B cell (primary cell): Measurements from ENCODE around the gene SEC16A. TPM values are rescaled to one million over a fixed set of nuclear protein-coding genes. Genes with fewer than 3 reads are reported as not detected.
A peak's percentile ranks its signal among the peaks of the same experiment; 100 is the strongest.

ENCODE experiments used
- ATAC-seq: fragments of 200-7000 bp; cut with Tn5 transposase; one replicate; pipeline ENCODE4 v1.10.0; 2021; ENCODE audit warnings: low read depth, mild to moderate bottlenecking, moderate number of reproducible peaks, moderate library complexity
- CTCF ChIA-PET: fragments of 350-600 bp; sonication (Branson Sonifier 250); formaldehyde crosslinking; loops from one replicate; lab custom pipeline; 2021; ENCODE audit warnings: antibody characterized with exemption, inconsistent platforms; lab: Charles Lee
- POLR2A ChIA-PET: fragments of 350-600 bp; sonication (Branson Sonifier 250); formaldehyde crosslinking; loops from one replicate; lab custom pipeline; 2021; ENCODE audit warnings: antibody characterized with exemption; lab: Charles Lee
- DNase-seq: peaks from one replicate; pipeline ENCODE4 v3.0.0; 2013
- H2AFZ ChIP-seq: 2 replicates; pipeline ENCODE4 v1.6.1; 2012; ENCODE audit warnings: mild to moderate bottlenecking, low read depth, low read length; ENCODE audit not compliant: insufficient read depth, poor library complexity, severe bottlenecking
- H3K27ac ChIP-seq, 2 donors: 1 replicate in 1 of 2; 2 replicates in 1 of 2; pipeline ENCODE4 v1.5.1; 2012 to 2013; ENCODE audit warnings: low read length in 2 of 2, mild to moderate bottlenecking in 2 of 2, moderate library complexity in 1 of 2
- H3K27me3 ChIP-seq, 4 experiments: fragments of 200-600 bp in 1 of 4; sonication (generic) in 1 of 4; replicated peaks in 1 of 4; 1 replicate in 2 of 4; 2 replicates in 2 of 4; pipeline versions ENCODE4 v1.6.1 to v1.7.0; 2013 to 2016; ENCODE audit warnings: low read length in 3 of 4, mild to moderate bottlenecking in 2 of 4, mixed read lengths in 1 of 4, moderate library complexity in 1 of 4; ENCODE audit not compliant: insufficient read depth in 4 of 4, control insufficient read depth in 3 of 4; ENCODE audit errors: control extremely low read depth in 1 of 4
- H3K36me3 ChIP-seq, 2 experiments: replicated peaks in 1 of 2; 1 replicate in 1 of 2; 2 replicates in 1 of 2; pipeline versions ENCODE4 v1.6.1 to v1.7.1; 2013; ENCODE audit warnings: low read length in 1 of 2; ENCODE audit not compliant: insufficient read depth in 2 of 2, control insufficient read depth in 1 of 2; ENCODE audit errors: control extremely low read depth in 1 of 2, extremely low read depth in 1 of 2
- H3K4me1 ChIP-seq, 2 donors: fragments of 200-600 bp in 1 of 2; sonication (generic) in 1 of 2; 1 replicate in 1 of 2; 2 replicates in 1 of 2; pipeline versions ENCODE4 v1.5.1 to v1.6.1; 2013 to 2017; ENCODE audit warnings: low read length in 2 of 2; ENCODE audit not compliant: control insufficient read depth in 2 of 2, insufficient read depth in 2 of 2
- H3K4me2 ChIP-seq: replicated peaks from 2 replicates; pipeline ENCODE3; 2012; ENCODE audit warnings: mild to moderate bottlenecking, low read depth, low read length; ENCODE audit not compliant: poor library complexity, severe bottlenecking
- H3K4me3 ChIP-seq, 5 experiments: fragments of 200-600 bp in 1 of 5; sonication (generic) in 1 of 5; 1 replicate in 3 of 5; 2 replicates in 2 of 5; pipeline versions ENCODE4 v1.5.1 to v1.7.0; 2011 to 2016; ENCODE audit warnings: low read length in 4 of 5, mild to moderate bottlenecking in 4 of 5, low read depth in 2 of 5, control low read depth in 1 of 5, moderate library complexity in 1 of 5; ENCODE audit not compliant: insufficient read depth in 1 of 5; ENCODE audit errors: control extremely low read depth in 1 of 5, extremely low read depth in 1 of 5
- H3K79me2 ChIP-seq: fragments of 200-600 bp; sonication (generic); one replicate; pipeline ENCODE4 v1.6.0; 2016; ENCODE audit warnings: low read length; ENCODE audit not compliant: control insufficient read depth, insufficient read depth
- H3K9ac ChIP-seq: fragments of 200-600 bp; sonication (generic); 2 replicates; pipeline ENCODE4 v1.6.1; 2017; ENCODE audit warnings: mild to moderate bottlenecking, low read length, moderate library complexity
- H3K9me3 ChIP-seq, 3 donors: one replicate each; pipeline versions ENCODE4 v1.6.1 to v1.7.1; 2013; ENCODE audit warnings: low read length in 2 of 3; ENCODE audit not compliant: control insufficient read depth in 2 of 3, insufficient read depth in 1 of 3; ENCODE audit errors: control extremely low read depth in 1 of 3
- H4K20me1 ChIP-seq: 2 replicates; pipeline ENCODE4 v1.6.0; 2012; ENCODE audit warnings: mild to moderate bottlenecking, low read length; ENCODE audit not compliant: insufficient read depth, control insufficient read depth, poor library complexity, severe bottlenecking
- H3K27ac Mint-ChIP-seq: one replicate; pipeline ENCODE4 v1.8.0; 2021; ENCODE audit warnings: mixed read lengths
- H3K27me3 Mint-ChIP-seq: one replicate; pipeline ENCODE4 v1.8.0; 2021; ENCODE audit warnings: mixed read lengths
- H3K4me1 Mint-ChIP-seq: one replicate; pipeline ENCODE4 v1.8.0; 2021; ENCODE audit warnings: mixed read lengths
- H3K4me3 Mint-ChIP-seq: one replicate; pipeline ENCODE4 v1.8.0; 2021; ENCODE audit warnings: mixed read lengths
- H3K9me3 Mint-ChIP-seq: one replicate; pipeline ENCODE4 v1.8.0; 2022; ENCODE audit warnings: mixed read lengths; ENCODE audit not compliant: insufficient read depth
- EZH2 ChIP-seq: IDR thresholded peaks from 2 replicates; pipeline ENCODE4 v1.6.1; 2012; ENCODE audit warnings: borderline replicate concordance, low read depth, mild to moderate bottlenecking, moderate library complexity, low read length; ENCODE audit not compliant: insufficient read depth, poor library complexity, severe bottlenecking
- whole genome bisulfite sequencing: methylation state at CpG from one replicate; pipeline ENCODE4 v1.1.5; 2013; ENCODE audit warnings: missing lambda C conversion rate; ENCODE audit not compliant: insufficient coverage; 5-methylcytosine and 5-hydroxymethylcytosine counted together
- intact Hi-C: fragments of 100-400 bp; cut with micrococcal nuclease; formaldehyde crosslinking; loops from one replicate; pipeline ENCODE4 v1.10.0; 2022
- polyA plus RNA-seq: library from polyadenylated mRNA; depleted of rRNA; stranded (reverse); fragments of >200 nt; gene quantifications from 2 replicates; pipeline ENCODE4 v1.2.3, GENCODE V29; 2012
- total RNA-seq, 2 donors: library from RNA; stranded (reverse); fragments of 120-200 nt in 1 of 2; gene quantifications; 1 replicate in 1 of 2; 2 replicates in 1 of 2; pipeline versions ENCODE4 v1.2.3 to v1.2.4, GENCODE V29; 2013 to 2022
- TF ChIP-seq, protein P1 (sequence below): fragments of 200-600 bp; IDR thresholded peaks from one replicate; pipeline ENCODE4 v1.8.0; 2022; ENCODE audit warnings: antibody characterized with exemption, mild to moderate bottlenecking

The SEC16A gene
- total and polyA plus RNA-seq, 2 donors (not counting 1 experiment from before 2014, with no cell fraction given): 31.7 to 73.4 TPM

GRCh38 chr9:136400038-136400834 lies 82.6 kb downstream of the SEC16A start, which contains the start of gene SNAPC4:
Gene SNAPC4, minus strand, starts transcription at chr9:136400170. Its CDS starts 1,742 bp downstream, at chr9:136398428.
- peak within 1 kb of the TSS; percentile 70 for H3K9ac ChIP-seq
- H3K4me1 ChIP-seq: peaks cover 37 to 41% of the 10 kb centered on the region in 2 donors
- H3K4me3 Mint-ChIP-seq: peak within 1 kb of the TSS; percentile 89
- peak within 1 kb of the TSS; percentile 30 to 83 (median 76) for H3K4me3 ChIP-seq
- POLR2A ChIA-PET: interaction anchor here (1.3 to 1.6 kb wide), 2 partner anchors 9 to 11 kb away, joined by 3 to 5 read pairs; partner anchors contain the start of genes ENTR1 and PMPCA
- intact Hi-C loops: loop anchor here (1.0 to 5.0 kb wide), 9 partner anchors 10 to 433 kb away; partner anchors contain the start of genes DNLZ, ENTR1, INPP5E and PMPCA
- H2AFZ ChIP-seq: peak within 1 kb of the TSS; percentile 83
- H3K79me2 ChIP-seq: peaks cover 51% of the 10 kb centered on the region
- DNase-seq (peak; percentile 92), ATAC-seq (peak; percentile 91)
- 10% methylated on average over 71 of the region's 71 CpGs for WGBS
- H3K36me3 ChIP-seq: peaks cover 1 to 33% of the 10 kb centered on the region in 2 experiments
- H4K20me1 ChIP-seq: peaks cover 25% of the 10 kb centered on the region
- CTCF ChIA-PET: interaction anchor here (1.0 to 2.5 kb wide), 4 partner anchors 9 to 230 kb away, joined by 4 to 16 read pairs (median 6); partner anchors contain the start of genes DNLZ, ENTR1 and PMPCA
- peaks cover 42% of the 10 kb centered on the region for H3K4me1 Mint-ChIP-seq
- H3K27ac Mint-ChIP-seq: peak within 1 kb of the TSS; percentile 70
- peak within 1 kb of the TSS; percentile 82 for H3K4me2 ChIP-seq
- H3K27me3 ChIP-seq: no peaks in the 10 kb centered on the region
- H3K27me3 Mint-ChIP-seq: no peaks in the 10 kb centered on the region
- TF ChIP-seq EZH2: no peak
- TF ChIP-seq, protein P1, sequence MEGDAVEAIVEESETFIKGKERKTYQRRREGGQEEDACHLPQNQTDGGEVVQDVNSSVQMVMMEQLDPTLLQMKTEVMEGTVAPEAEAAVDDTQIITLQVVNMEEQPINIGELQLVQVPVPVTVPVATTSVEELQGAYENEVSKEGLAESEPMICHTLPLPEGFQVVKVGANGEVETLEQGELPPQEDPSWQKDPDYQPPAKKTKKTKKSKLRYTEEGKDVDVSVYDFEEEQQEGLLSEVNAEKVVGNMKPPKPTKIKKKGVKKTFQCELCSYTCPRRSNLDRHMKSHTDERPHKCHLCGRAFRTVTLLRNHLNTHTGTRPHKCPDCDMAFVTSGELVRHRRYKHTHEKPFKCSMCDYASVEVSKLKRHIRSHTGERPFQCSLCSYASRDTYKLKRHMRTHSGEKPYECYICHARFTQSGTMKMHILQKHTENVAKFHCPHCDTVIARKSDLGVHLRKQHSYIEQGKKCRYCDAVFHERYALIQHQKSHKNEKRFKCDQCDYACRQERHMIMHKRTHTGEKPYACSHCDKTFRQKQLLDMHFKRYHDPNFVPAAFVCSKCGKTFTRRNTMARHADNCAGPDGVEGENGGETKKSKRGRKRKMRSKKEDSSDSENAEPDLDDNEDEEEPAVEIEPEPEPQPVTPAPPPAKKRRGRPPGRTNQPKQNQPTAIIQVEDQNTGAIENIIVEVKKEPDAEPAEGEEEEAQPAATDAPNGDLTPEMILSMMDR: peak; percentile 94
- H3K9me3 Mint-ChIP-seq: no peaks in the 10 kb centered on the region
- no peaks in the 10 kb centered on the region for H3K9me3 ChIP-seq
- H3K27ac ChIP-seq: peak within 1 kb of the TSS in 1 of 2 donors; percentile 54
